SK-N-MC (cell line): ENCODE measurements around the gene WRAP73.

ENCODE experiments used
- EZH2 ChIP-seq: fragments of 200-600 bp; sonication (generic); IDR thresholded peaks from one replicate; pipeline ENCODE4 v1.6.1; 2017; ENCODE audit warnings: antibody characterized with exemption
- POLR2AphosphoS5 ChIP-seq: IDR thresholded peaks from 2 replicates; pipeline ENCODE4 v1.6.1; 2012; ENCODE audit warnings: mild to moderate bottlenecking, low read depth, low read length, borderline replicate concordance

GRCh38 chr1:3662080-3662671 is 12.3 kb upstream of the WRAP73 start:
- TF ChIP-seq POLR2AphosphoS5 (no peak), EZH2 (no peak)
